SU-DHL-6 (cell line): ENCODE results near the gene KCNH1.

Experiments used
- H2AFZ ChIP-seq: fragments of 200-600 bp; sonication (generic); 2 replicates; pipeline ENCODE4 v1.6.1; 2014; ENCODE audit warnings: low read depth, mild to moderate bottlenecking, moderate library complexity, mixed read lengths, antibody characterized with exemption, low read length; ENCODE audit not compliant: severe bottlenecking
- H3F3A ChIP-seq: fragments of 200-600 bp; shearing (Covaris generic); 2 replicates; pipeline ENCODE4 v1.6.0; 2016; ENCODE audit warnings: antibody characterized with exemption, mild to moderate bottlenecking; ENCODE audit not compliant: insufficient read depth
- H3K27ac ChIP-seq: fragments of 200-600 bp; sonication (generic); 2 replicates; pipeline ENCODE4 v1.5.1; 2016; ENCODE audit warnings: low read depth, mild to moderate bottlenecking, low read length, moderate library complexity, mixed read lengths
- H3K27me3 ChIP-seq: fragments of 200-600 bp; sonication (generic), shearing (Covaris generic); 2 replicates; pipeline ENCODE4 v1.6.0; 2014; ENCODE audit warnings: mild to moderate bottlenecking, low read length
- H3K36me3 ChIP-seq: fragments of 200-600 bp; sonication (generic); 2 replicates; pipeline ENCODE4 v1.6.1; 2014; ENCODE audit warnings: mild to moderate bottlenecking, low read length, mixed read lengths
- H3K4me2 ChIP-seq: fragments of 300-600, 200-600 bp; shearing (Covaris generic), sonication (generic); 2 replicates; pipeline ENCODE4 v1.6.0; 2014; ENCODE audit warnings: low read length, low read depth, mild to moderate bottlenecking; ENCODE audit not compliant: poor library complexity, severe bottlenecking
- H3K4me3 ChIP-seq: fragments of 200-600 bp; sonication (generic); 2 replicates; pipeline ENCODE4 v1.5.1; 2014; ENCODE audit warnings: antibody characterized with exemption, low read length, mild to moderate bottlenecking, mixed read lengths; ENCODE audit not compliant: insufficient read depth, poor library complexity, severe bottlenecking
- H3K79me2 ChIP-seq: fragments of 200-600 bp; sonication (generic); 2 replicates; pipeline ENCODE4 v1.6.1; 2014; ENCODE audit warnings: mild to moderate bottlenecking, low read length, moderate library complexity; ENCODE audit not compliant: insufficient read depth
- H3K9ac ChIP-seq: fragments of 200-600 bp; sonication (generic); 2 replicates; pipeline ENCODE4 v1.7.0; 2014; ENCODE audit warnings: mild to moderate bottlenecking, low read length
- H3K9me2 ChIP-seq: fragments of 200-600 bp; sonication (generic); replicated peaks from 2 replicates; pipeline ENCODE4 v1.6.1; 2014; ENCODE audit warnings: low read length; ENCODE audit not compliant: insufficient read depth
- H3K9me3 ChIP-seq: fragments of 200-600 bp; sonication (generic); 2 replicates; pipeline ENCODE4 v1.6.1; 2014; ENCODE audit warnings: low read length, mixed read lengths; ENCODE audit not compliant: insufficient read depth
- H4K20me1 ChIP-seq: fragments of 200-600 bp; sonication (generic); 2 replicates; pipeline ENCODE4 v1.6.1; 2014; ENCODE audit warnings: low read depth, mild to moderate bottlenecking, antibody characterized with exemption, low read length, moderate library complexity, mixed read lengths
- CTCF ChIP-seq: fragments of 200-600 bp; sonication (generic); IDR thresholded peaks from one replicate; pipeline ENCODE4 v1.5.1; 2017; ENCODE audit warnings: antibody characterized with exemption, mild to moderate bottlenecking, low read length, moderate library complexity; ENCODE audit not compliant: insufficient read depth, poor library complexity, severe bottlenecking
- EZH2phosphoT487 ChIP-seq: fragments of 200-600 bp; sonication (generic), shearing (Covaris generic); conservative IDR thresholded peaks from 2 replicates; pipeline ENCODE4 v1.6.1; 2018; ENCODE audit warnings: mild to moderate bottlenecking, antibody characterized with exemption, low read length, moderate library complexity, mixed read lengths

Gene KCNH1

GRCh38 chr1:210696709-210697108 is 437.2 kb downstream of the KCNH1 start:
- Histone ChIP-seq H3K9me3 (no peaks in the 10 kb centered on the region), H3K27me3 (no peaks in the 10 kb centered on the region), H3K27ac (no peak overlapping the region), H4K20me1 (no peaks in the 10 kb centered on the region), H3K4me2 (no peak overlapping the region), H3K79me2 (no peaks in the 10 kb centered on the region), H3K9me2 (no peaks in the 10 kb centered on the region), H3F3A (no peaks in the 10 kb centered on the region), H3K36me3 (no peaks in the 10 kb centered on the region), H3K4me3 (no peak overlapping the region), H2AFZ (no peak overlapping the region), H3K9ac (no peak overlapping the region)
- TF ChIP-seq CTCF: no peak
- TF ChIP-seq EZH2phosphoT487: no peak

- no peaks in the 10 kb centered on the region for H3K79me2 ChIP-seq
- no peak overlapping the region for H2AFZ ChIP-seq
- H3K4me2 ChIP-seq: no peak overlapping the region
- no peak overlapping the region for H3K9ac ChIP-seq
- H4K20me1 ChIP-seq: no peaks in the 10 kb centered on the region
- H3K36me3 ChIP-seq: no peaks in the 10 kb centered on the region
- TF ChIP-seq EZH2phosphoT487 (no peak), CTCF (no peak)
- no peaks in the 10 kb centered on the region for H3K9me2 ChIP-seq
- no peak overlapping the region for H3K4me3 ChIP-seq
- H3K27me3 ChIP-seq: no peaks in the 10 kb centered on the region
- no peaks in the 10 kb centered on the region for H3K9me3 ChIP-seq
- H3K27ac ChIP-seq: no peak overlapping the region
- H3F3A ChIP-seq: no peaks in the 10 kb centered on the region
These were observed 438.9 kb downstream of the KCNH1 start for GRCh38 chr1:210695026-210695425.

- TF ChIP-seq CTCF (no peak), EZH2phosphoT487 (no peak)
- no peak overlapping the region for H3K27ac ChIP-seq
- H3K9ac ChIP-seq: no peak overlapping the region
- H3K4me3 ChIP-seq: no peak overlapping the region
- no peaks in the 10 kb centered on the region for H3K79me2 ChIP-seq
- H2AFZ ChIP-seq: no peak overlapping the region
- H4K20me1 ChIP-seq: no peaks in the 10 kb centered on the region
- no peaks in the 10 kb centered on the region for H3K27me3 ChIP-seq
- no peaks in the 10 kb centered on the region for H3F3A ChIP-seq
- H3K36me3 ChIP-seq: no peaks in the 10 kb centered on the region
- no peaks in the 10 kb centered on the region for H3K9me2 ChIP-seq
- H3K9me3 ChIP-seq: no peaks in the 10 kb centered on the region
- H3K4me2 ChIP-seq: no peak overlapping the region
These were observed 441.2 kb downstream of the KCNH1 start for GRCh38 chr1:210692796-210693195.
